IPS-18a (cell line): Measurements from ENCODE around the gene SUN3.
"Not testable (repeated sequence)": the region's sequence is repeated elsewhere in the genome, so short reads cannot be mapped to it uniquely, and the experiment has no call there.

ENCODE experiments used
- H3K27ac ChIP-seq: one replicate; pipeline ENCODE4 v1.5.1; 2013; ENCODE audit warnings: low read length
- H3K27me3 ChIP-seq: one replicate; pipeline ENCODE4 v1.6.1; 2013; ENCODE audit warnings: mild to moderate bottlenecking, low read length; ENCODE audit not compliant: control insufficient read depth, insufficient read depth
- H3K36me3 ChIP-seq: one replicate; pipeline ENCODE4 v1.6.1; 2013; ENCODE audit warnings: low read depth, low read length; ENCODE audit not compliant: control insufficient read depth
- H3K4me1 ChIP-seq: one replicate; pipeline ENCODE4 v1.6.1; 2013; ENCODE audit warnings: low read depth, low read length; ENCODE audit not compliant: control insufficient read depth
- H3K4me3 ChIP-seq: one replicate; pipeline ENCODE4 v1.5.1; 2013; ENCODE audit warnings: low read length
- H3K9ac ChIP-seq: one replicate; pipeline ENCODE4 v1.6.1; 2013; ENCODE audit warnings: mild to moderate bottlenecking, low read length, moderate library complexity
- H3K9me3 ChIP-seq: one replicate; pipeline ENCODE4 v1.6.1; 2013; ENCODE audit warnings: low read depth, low read length; ENCODE audit not compliant: control insufficient read depth

The SUN3 gene

DNA sequence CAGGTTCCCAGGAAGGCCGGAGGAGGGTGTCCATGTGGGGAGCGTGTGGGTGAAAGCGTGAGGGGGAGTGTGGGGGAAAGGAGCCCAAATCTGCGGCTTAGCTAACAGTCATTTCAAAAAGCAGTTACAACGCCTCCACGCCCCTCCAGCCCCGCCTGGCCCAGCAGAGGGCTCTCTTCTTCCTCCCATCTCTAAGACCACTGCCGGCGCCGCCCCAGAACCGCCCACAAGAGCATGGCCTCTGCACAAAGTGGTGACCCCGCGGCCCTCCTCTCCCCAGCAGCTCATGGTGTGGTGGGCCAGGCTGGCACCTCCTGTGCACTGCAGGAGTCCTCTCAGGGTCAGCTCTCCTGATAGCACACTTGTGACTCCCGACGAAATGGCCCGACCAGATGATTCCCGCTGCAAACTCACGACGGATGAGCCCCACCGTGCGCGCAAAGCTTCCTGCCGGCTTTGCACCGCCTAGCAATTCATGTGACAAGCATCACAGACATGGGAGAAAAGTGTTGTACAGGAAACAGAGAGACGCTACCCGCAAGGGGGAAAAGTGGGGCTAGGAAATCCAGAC lies 37.1 kb downstream of the SUN3 start:
- Histone ChIP-seq H3K27me3 (no peaks in the 10 kb centered on the region), H3K9me3 (no peaks in the 10 kb centered on the region), H3K9ac (peak overlapping the region; percentile 57), H3K36me3 (no peaks in the 10 kb centered on the region), H3K4me1 (peaks cover 10% of the 10 kb centered on the region), H3K27ac (no peak overlapping the region), H3K4me3 (peak overlapping the region; percentile 62)

DNA sequence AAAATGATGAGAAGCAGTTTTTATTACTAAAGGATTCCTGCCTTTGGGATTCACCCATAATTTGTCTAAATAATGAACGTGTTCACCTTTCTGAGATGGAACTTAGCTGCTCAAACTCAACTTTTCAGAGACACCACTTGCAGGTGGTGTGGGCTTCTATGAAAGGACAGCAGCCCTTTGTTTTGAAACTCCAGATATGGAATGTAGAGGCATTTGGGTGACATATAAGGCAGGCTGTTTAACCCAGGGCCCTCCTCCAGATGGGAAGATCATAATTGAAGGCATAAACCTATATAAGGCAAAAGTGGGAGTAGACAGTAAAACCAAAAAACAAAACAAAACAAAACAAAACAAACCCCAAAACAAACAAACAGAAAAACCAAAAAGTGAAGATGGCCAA lies 37.6 kb downstream of the SUN3 start:
- H3K36me3 ChIP-seq, result no peaks in the 10 kb centered on the region
- no peak overlapping the region for H3K27ac ChIP-seq
- peak overlapping the region; percentile 62 for H3K4me3 ChIP-seq
- H3K27me3 ChIP-seq, result no peaks in the 10 kb centered on the region
- H3K9ac ChIP-seq, result peak overlapping the region; percentile 57
- H3K4me1 ChIP-seq, result peaks cover 10% of the 10 kb centered on the region
- no peaks in the 10 kb centered on the region for H3K9me3 ChIP-seq

DNA sequence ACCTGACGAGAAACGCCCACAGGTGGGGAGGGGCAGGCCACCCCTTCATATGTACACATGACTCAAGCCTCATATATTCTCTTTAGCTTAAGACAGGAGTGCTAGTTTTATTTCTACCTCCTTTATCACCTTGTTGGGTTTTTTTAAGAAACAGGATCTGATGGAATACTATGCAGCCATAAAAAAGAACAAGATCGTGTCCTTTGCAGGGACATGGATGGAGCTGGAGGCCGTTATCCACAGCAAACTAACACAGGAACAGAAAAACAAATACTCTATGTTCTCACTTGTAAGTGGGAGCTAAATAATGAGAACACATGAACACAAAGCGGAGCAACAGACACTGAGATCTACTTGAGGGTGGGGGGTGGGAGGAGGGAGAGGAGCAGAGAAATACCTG lies 38.3 kb downstream of the SUN3 start:
- Histone ChIP-seq H3K9me3 (no peaks in the 10 kb centered on the region), H3K4me1 (peaks cover 10% of the 10 kb centered on the region), H3K27ac (no peak overlapping the region), H3K36me3 (no peaks in the 10 kb centered on the region), H3K4me3 (no peak overlapping the region), H3K27me3 (no peaks in the 10 kb centered on the region), H3K9ac (no peak overlapping the region)

DNA sequence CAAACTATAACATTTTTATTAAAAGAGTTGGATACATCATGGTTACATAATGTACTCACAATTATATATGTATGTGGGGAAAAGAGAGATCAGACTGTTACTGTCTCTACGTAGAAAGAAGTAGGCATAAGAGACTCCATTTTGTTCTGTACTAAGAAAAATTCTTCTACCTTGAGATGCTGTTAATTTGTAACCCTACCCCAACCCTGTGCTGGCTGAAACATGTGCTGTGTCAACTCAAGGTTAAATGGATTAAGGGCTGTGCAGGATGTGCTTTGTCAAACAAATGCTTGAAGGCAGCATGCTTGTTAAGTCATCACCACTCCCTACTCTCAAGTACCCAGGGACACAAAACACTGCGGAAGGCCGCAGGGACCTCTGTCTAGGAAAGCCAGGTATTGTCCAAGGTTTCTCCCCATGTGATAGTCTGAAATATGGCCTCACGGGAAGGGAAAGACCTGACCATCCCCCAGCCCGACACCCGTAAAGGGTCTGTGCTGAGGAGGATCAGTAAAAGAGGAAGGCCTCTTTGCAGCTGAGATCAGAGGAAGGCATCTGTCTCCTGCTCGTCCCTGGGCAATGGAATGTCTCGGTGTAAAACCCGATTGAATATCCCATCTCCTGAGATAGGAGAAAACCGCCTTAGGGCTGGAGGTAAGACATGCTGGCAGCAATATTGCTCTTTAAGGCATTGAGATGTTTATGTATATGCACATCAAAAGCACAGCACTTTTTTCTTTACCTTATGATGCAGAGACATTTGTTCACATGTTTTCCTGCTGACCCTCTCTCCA lies 39.1 kb downstream of the SUN3 start:
- not testable (repeated sequence) for H3K9ac ChIP-seq, H3K4me1 ChIP-seq, H3K9me3 ChIP-seq, H3K27ac ChIP-seq, H3K27me3 ChIP-seq, H3K4me3 ChIP-seq, H3K36me3 ChIP-seq

DNA sequence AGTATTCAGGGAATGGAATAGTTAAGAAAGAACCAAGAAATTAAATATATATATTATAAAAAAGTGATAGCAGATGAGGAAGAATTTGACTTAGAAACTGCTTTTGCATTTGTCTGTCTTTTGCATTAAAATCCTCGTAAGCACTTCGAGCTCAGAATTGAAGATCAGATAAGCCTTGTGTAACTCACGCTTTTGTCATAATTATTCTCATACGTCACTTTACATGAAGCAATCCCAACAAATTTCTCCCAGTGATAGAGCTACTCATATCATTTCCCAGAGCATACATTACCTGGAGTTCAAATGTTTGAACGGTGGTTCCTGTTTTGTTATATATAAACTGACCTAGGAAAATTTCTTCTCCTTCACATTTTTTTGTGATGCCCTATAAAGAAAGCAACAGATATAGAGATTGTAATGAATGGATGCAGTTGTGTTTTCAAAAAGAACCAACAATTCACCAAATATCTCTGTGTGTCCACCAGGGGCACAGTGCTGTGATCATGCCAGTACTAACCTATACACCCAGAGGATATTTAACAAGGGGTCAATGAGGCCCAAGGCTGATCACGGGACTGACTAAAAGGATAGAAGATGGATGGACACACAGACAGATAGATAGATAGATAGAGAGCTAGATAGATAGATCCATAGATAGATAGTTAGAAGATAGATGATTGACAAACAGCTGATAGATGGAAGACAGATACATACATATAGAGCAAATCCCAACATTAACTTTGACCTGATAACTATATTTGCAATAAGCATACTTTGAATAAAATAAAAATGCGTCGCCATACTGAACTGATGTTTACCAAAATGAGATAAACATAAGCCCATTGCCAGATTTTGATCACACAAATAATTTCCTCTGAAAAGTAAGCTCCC lies 40.2 kb downstream of the SUN3 start:
- no peak overlapping the region for H3K27ac ChIP-seq
- no peak overlapping the region for H3K9ac ChIP-seq
- no peaks in the 10 kb centered on the region for H3K36me3 ChIP-seq
- H3K4me1 ChIP-seq, result peaks cover 10% of the 10 kb centered on the region
- no peaks in the 10 kb centered on the region for H3K9me3 ChIP-seq
- H3K4me3 ChIP-seq, result no peak overlapping the region
- H3K27me3 ChIP-seq, result no peaks in the 10 kb centered on the region

DNA sequence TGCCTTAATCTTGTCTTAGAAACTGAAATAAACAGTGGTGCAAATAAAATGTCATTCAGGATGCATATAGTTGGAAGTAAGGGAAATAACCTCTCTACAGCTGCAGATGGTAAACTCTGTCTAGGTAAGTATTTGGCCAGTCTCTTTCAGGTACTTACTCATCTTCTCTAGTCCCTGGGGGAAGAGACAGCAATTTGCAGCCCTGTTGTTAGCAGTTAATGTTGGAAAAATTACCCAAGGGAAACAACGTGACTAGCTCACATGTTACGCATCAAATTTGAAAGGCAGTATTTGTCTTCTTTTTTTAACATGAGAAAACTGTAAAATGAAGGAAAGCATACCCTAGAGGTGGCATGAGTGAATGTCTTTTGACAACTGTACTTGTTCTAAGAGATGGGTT lies 46.3 kb downstream of the SUN3 start:
- H3K4me1 ChIP-seq, result peaks cover 5% of the 10 kb centered on the region
- H3K27me3 ChIP-seq, result no peaks in the 10 kb centered on the region
- H3K27ac ChIP-seq, result no peak overlapping the region
- H3K36me3 ChIP-seq, result peaks cover 9% of the 10 kb centered on the region
- no peak overlapping the region for H3K9ac ChIP-seq
- no peaks in the 10 kb centered on the region for H3K9me3 ChIP-seq
- no peak overlapping the region for H3K4me3 ChIP-seq

DNA sequence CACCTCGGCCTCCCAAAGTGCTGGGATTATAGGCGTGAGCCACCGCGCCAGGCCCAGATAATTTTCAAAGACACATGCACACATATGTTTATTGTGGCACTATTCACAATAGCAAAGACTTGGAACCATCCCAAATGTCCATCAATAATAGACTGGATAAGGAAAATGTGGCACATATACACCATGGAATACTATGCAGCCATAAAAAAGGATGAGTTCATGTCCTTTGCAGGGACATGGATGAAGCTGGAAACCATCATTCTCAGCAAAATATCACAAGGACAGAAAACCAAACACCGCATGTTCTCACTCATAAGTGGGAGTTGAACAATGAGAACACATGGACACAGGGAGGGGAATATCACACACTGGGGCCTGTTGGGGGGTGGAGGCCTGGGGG lies 48.3 kb downstream of the SUN3 start:
- H3K4me1 ChIP-seq, H3K9ac ChIP-seq, H3K27ac ChIP-seq, H3K9me3 ChIP-seq, H3K4me3 ChIP-seq, H3K27me3 ChIP-seq: not testable (repeated sequence)
- H3K36me3 ChIP-seq, result peaks cover 28% of the 10 kb centered on the region

DNA sequence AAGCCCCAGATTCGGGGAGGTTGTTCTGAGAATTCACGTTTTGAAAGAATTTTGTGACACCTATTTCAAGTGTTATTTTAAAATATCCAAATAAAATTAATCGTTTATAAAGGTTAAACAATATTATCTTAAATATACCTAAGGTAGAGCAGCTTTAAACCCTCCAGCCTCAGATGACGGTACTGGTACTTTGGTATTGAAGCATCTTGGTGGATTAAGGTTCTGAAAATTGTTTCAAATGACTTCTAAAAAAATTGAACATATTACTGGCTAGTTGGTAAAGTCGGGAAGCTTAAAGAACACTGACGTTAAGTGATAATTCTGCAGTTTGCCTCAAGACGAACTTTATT lies 49.1 kb downstream of the SUN3 start:
- peaks cover 5% of the 10 kb centered on the region for H3K4me1 ChIP-seq
- no peak overlapping the region for H3K27ac ChIP-seq
- no peaks in the 10 kb centered on the region for H3K9me3 ChIP-seq
- H3K9ac ChIP-seq, result no peak overlapping the region
- peak overlapping the region; percentile 97 for H3K4me3 ChIP-seq
- no peaks in the 10 kb centered on the region for H3K27me3 ChIP-seq
- H3K36me3 ChIP-seq, result peaks cover 34% of the 10 kb centered on the region

DNA sequence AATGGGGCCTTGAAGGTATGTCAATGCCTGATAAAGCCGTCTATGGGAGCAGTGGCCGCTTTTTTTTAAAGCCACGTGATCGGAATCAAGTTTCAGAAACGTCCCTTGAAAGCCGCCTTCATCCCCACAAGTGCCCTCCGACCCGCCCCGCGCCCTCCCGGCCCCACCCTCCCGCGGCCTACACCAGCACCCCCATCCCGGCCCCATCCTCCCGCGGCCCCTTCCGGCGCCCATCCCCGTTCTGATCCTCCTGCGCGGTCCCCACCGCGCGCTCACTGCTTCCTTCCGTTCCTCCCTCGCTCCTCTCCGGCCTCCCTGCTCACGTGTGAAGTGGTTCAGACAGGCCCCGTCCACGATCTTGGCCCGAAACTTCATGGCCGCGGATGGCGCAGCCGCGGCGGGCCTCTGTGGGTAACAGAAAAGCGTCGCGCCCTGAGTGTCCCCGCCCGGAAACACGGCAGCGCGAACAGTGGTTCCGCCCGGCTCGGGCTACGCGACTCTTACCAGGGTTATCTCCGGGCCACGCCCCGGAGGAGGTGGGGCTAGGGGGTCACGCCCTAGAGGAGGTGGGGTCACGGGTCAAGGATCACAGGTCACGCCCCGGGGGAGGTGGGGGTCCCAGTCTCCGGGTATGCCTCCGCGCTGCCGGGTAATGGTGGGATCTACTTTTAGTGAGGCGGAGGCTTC lies 49.6 kb downstream of the SUN3 start, which contains the start of gene HUS1:
Gene HUS1 (minus strand): TSS at position 471 of the 687 bp plus-strand sequence. CDS start 96 bp downstream, at position 375.
- H3K27ac ChIP-seq, result peak within 1 kb of the TSS; percentile 24
- H3K36me3 ChIP-seq, result peaks cover 40% of the 10 kb centered on the region
- no peaks in the 10 kb centered on the region for H3K9me3 ChIP-seq
- peak within 1 kb of the TSS; percentile 97 for H3K4me3 ChIP-seq
- H3K4me1 ChIP-seq, result peaks cover 5% of the 10 kb centered on the region
- H3K27me3 ChIP-seq, result no peaks in the 10 kb centered on the region
- peak within 1 kb of the TSS; percentile 78 for H3K9ac ChIP-seq

DNA sequence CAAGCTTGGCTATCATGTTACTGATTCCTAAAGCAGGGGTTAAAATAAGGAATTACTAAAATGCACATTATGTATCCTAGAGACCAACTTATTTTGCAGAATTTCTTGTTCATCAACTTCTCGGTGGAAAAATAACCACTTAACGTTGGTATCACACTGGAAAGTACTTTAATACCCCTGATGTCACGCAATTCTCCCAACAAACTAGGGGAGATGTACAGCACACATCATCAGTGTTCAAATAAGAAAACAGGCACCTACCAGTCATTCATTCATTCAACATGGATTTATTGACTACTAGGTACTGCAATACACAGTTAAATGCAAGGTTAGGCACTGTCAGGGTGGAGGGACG lies 50.1 kb downstream of the SUN3 start:
- Histone ChIP-seq H3K36me3 (peaks cover 45% of the 10 kb centered on the region), H3K4me3 (peak overlapping the region; percentile 97), H3K9me3 (no peaks in the 10 kb centered on the region), H3K27ac (peak overlapping the region; percentile 24), H3K9ac (peak overlapping the region; percentile 78), H3K27me3 (no peaks in the 10 kb centered on the region), H3K4me1 (peaks cover 5% of the 10 kb centered on the region)

DNA sequence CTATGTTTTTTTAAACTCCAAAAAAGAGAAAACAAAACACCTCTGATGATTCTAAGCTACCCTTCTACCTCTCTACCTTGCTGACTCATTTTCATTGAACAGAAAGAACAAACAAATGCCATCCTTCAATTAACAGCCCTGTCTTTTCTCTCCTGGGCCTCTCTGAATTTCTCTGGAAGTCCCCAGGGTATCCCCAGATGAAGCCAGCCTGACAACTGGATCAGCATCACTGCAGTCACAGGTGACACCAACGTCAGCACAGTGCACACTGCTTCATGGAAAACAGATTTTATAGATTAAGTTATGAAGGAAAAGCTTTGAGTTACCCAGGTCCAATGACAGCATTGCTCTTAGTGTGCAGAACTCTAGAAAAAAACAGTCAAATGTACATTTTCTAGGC lies 55.2 kb downstream of the SUN3 start:
- Histone ChIP-seq H3K27ac (no peak overlapping the region), H3K4me1 (peaks cover 4% of the 10 kb centered on the region), H3K9ac (no peak overlapping the region), H3K4me3 (no peak overlapping the region), H3K36me3 (peaks cover 63% of the 10 kb centered on the region), H3K27me3 (no peaks in the 10 kb centered on the region), H3K9me3 (no peaks in the 10 kb centered on the region)
